Dermis microvascular lymphatic vessel endothelial cell (primary cell): ENCODE data around the gene COL5A2. TPM values are rescaled to one million over a fixed set of nuclear protein-coding genes. Genes with fewer than 3 reads are reported as not detected.

ENCODE experiments used
- DNase-seq, 2 donors: peaks; one replicate each; pipeline versions ENCODE4 v3.0.0 to v3.0.0-alpha.2; 2010; ENCODE audit warnings: low read depth in 2 of 2
- total RNA-seq: library from RNA; depleted of rRNA; stranded (reverse); fragments of >200 nt; gene quantifications from 2 replicates; pipeline ENCODE4 v1.2.1, GENCODE V29; 2014

COL5A2 gene
- total RNA-seq, 1 donor from 2014 or later = 37.6 TPM

- peak in 1 of 2 donors; percentile 70 for DNase-seq
Measured at GRCh38 chr2:189178726-189179569, 613 bp downstream of the COL5A2 start.

GRCh38 chr2:189178054-189178453 lies 1.5 kb downstream of the COL5A2 start:
- DNase-seq = peak in 1 of 2 donors; percentile 38

GRCh38 chr2:189177251-189177840 lies 2.2 kb downstream of the COL5A2 start:
- DNase-seq = no peak

- no peak for DNase-seq
Measured at GRCh38 chr2:189176516-189176915, 3.0 kb downstream of the COL5A2 start.

- no peak for DNase-seq
Measured at GRCh38 chr2:189175869-189176433, 3.6 kb downstream of the COL5A2 start.

- DNase-seq = peak in 1 of 2 donors; percentile 40
Measured at GRCh38 chr2:189171956-189172609, 7.5 kb downstream of the COL5A2 start.

GRCh38 chr2:189168856-189169499 lies 10.6 kb downstream of the COL5A2 start:
- no peak for DNase-seq

- no peak for DNase-seq
Measured at GRCh38 chr2:189165656-189166380, 13.7 kb downstream of the COL5A2 start.

GRCh38 chr2:189164746-189165145 lies 14.8 kb downstream of the COL5A2 start:
- no peak for DNase-seq

- DNase-seq = peak in 1 of 2 donors; percentile 9
Measured at GRCh38 chr2:189163889-189164288, 15.7 kb downstream of the COL5A2 start.

- DNase-seq = no peak
Measured at GRCh38 chr2:189162566-189162965, 17.0 kb downstream of the COL5A2 start.

GRCh38 chr2:189161894-189162293 lies 17.7 kb downstream of the COL5A2 start:
- DNase-seq = no peak

GRCh38 chr2:189159717-189160116 lies 19.8 kb downstream of the COL5A2 start:
- no peak for DNase-seq

GRCh38 chr2:189159273-189159672 lies 20.3 kb downstream of the COL5A2 start:
- DNase-seq = no peak

- DNase-seq = no peak
Measured at GRCh38 chr2:189157939-189158338, 21.6 kb downstream of the COL5A2 start.

- no peak for DNase-seq
Measured at GRCh38 chr2:189157456-189157855, 22.1 kb downstream of the COL5A2 start.

- DNase-seq = no peak
Measured at GRCh38 chr2:189155795-189156194, 23.8 kb downstream of the COL5A2 start.

- no peak for DNase-seq
Measured at GRCh38 chr2:189153619-189154018, 25.9 kb downstream of the COL5A2 start.

GRCh38 chr2:189152483-189152882 lies 27.1 kb downstream of the COL5A2 start:
- no peak for DNase-seq

- DNase-seq = no peak
Measured at GRCh38 chr2:189151906-189152305, 27.7 kb downstream of the COL5A2 start.

- no peak for DNase-seq
Measured at GRCh38 chr2:189150033-189150432, 29.5 kb downstream of the COL5A2 start.
